NCI-H2196 (cell line): Measurements from ENCODE around the gene TMEM248.
A peak's percentile ranks its signal among the peaks of the same experiment; 100 is the strongest.
"Not testable (repeated sequence)": the region's sequence is repeated elsewhere in the genome, so short reads cannot be mapped to it uniquely, and the experiment has no call there.

Experiments used
- DNase-seq: peaks from one replicate; lab custom pipeline; 2025; ENCODE audit not compliant: unreplicated experiment; lab: John Stamatoyannopoulos, UW

The TMEM248 gene

DNA sequence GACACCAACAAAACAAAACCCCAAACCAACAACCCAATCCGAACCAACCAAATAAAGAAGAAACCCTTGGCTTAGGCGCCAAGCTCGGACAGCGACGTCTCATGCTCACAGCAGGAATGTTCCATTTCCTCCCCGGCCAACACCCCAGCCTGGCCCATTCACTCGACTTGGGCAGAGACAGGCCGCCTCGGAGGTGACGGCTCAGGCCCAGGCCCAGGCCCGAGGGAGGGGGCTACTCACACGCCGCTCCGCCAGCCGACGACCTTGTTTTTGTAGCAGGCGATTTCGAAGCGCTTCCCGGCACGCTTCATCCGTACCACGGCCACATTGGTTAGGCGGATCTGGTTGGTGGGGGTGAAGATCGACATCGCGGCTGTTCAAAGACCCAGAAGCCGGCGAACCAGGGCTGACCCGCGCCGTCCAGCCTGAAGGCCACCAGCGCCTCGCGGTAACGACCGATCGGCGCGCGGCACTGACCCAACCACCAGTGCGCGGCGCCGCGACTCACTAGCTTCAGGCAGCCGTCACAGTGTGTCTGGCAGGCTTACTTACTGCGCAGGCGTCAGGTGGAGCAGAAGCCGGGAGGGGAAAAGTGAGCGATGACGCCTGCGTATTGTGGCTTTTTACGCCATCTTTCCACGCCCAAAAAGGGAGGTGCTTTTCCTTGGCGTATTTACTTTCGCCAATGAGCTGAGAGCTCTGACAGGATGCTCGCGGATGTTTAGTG lies 74.2 kb downstream of the TMEM248 start, which contains the start of gene SBDS:
Gene SBDS, minus strand, starts transcription at position 537 of the 727 bp plus-strand sequence. Its CDS starts 169 bp downstream, at position 368.
- peak; percentile 98 for DNase-seq

DNA sequence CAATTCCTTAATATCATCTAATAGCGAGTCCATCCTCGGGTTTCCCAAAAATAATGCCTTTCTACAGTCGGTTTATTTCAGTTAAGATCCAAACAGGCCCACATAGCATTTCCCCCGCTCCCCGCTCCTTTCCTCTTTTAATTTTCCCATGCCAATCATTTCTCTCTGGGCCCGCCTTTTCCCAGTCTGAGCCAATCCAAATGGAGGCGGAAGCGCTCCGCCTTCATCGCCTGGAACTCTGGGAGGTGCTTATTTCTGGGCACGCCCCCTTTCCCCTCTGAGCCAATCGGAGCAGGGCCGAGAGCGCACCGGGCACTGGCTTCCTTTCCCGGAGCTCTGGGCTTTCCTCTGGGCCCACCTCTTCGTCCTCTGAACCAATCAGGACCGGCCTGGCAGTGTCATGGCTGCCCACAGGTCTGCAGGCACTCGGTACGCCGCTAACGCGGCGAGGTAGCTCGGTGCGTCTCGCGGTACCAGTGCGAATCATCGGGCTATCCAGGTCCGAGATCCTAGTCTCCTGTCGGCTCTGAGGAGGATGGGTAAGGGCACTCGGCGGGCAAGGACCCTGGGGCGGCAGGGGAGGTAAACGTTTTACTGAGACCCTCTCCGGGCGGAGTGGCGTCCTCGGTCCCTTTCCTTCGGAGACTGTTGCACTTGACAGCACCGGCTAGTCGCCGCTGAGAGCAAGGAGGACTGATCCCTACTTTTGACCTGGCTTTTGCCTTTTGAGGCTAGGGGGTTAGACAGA lies 75.6 kb downstream of the TMEM248 start, which contains the start of gene TYW1:
Gene TYW1, plus strand, starts transcription at position 390 of the 748 bp plus-strand sequence. Its CDS starts 146 bp downstream, at position 536.
- peak; percentile 97 for DNase-seq

DNA sequence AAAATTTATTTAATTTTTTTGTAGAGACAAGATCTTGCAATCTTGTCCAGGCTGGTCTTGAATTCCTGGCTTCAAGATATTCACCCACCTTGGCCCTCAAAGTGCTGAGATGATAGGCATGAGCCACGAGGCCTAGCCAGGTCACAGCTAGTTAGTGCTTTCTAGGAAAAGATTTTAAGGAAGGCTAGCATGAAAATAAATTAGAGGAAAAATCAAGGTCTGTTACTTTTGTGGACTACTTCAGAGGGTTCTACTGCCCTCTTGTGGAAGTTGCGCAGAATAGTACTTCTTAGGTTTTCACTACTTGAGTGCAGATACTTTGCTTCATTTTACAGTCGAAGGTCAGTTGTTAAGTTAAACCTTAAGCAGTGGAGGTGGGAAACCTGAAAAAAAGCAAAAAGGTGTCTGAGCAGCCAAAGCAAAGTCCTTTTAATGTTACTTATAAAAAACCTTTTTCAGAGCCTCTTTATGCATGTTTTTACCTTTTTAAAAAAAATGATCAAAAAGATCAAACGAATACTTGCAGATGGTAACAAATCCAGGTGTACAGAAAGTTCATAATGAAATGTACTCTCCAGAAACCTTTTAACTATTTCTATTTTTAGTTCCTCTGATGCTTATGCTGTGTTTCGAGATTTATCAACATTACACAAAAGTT lies 79.7 kb downstream of the TMEM248 start:
- peak; percentile 27 for DNase-seq

DNA sequence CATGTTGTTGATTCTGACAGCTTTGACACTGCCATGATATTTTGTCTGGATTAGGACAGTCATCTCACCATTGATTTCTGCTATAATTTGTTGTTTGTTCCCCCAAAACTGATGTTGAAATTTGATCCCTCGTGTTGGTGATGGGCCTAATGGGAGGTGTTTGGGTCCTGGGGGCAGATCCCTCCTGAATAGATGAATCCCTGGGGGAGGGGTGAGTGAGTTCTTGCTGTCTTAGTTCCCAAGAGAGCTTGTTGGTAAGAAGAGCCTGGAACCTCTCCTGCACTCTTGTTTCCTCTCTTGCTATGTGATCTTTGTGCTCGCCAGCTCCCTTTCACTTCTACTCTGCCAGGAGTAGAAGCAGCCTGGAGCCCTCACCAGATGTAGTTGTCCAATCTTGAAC lies 83.1 kb downstream of the TMEM248 start:
- DNase-seq = not testable (repeated sequence)

DNA sequence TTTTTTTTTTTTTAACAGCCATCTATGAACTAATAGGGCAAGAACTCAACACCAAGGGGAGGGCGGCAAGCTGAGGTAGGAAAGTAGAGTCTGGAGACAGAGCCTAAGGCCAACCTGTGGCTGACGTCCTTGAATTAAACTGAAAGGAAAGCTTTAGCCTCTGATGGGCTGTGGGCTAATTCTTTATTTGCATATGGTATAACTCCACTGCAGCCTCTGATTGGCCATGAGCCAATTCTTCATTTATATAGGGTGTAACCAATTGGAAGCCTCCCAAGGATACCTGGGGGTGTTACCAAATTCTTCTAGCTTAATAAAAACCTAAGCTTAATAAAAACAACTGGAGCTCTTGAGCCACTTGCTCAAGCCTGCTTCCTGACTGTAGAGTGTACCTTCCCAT lies 85.9 kb downstream of the TMEM248 start:
- DNase-seq = peak; percentile 12
